ENCODE measurements around the gene FAM3A. TPM values are rescaled to one million over a fixed set of nuclear protein-coding genes. Genes with fewer than 3 reads are reported as not detected.

FAM3A gene
- total and polyA plus RNA-seq, 9 of the 15 experiments (the other 6 are each of a cell fraction or from before 2014, with no cell fraction given) = 0.75 to 70.6 (median 27.0) TPM

DNA sequence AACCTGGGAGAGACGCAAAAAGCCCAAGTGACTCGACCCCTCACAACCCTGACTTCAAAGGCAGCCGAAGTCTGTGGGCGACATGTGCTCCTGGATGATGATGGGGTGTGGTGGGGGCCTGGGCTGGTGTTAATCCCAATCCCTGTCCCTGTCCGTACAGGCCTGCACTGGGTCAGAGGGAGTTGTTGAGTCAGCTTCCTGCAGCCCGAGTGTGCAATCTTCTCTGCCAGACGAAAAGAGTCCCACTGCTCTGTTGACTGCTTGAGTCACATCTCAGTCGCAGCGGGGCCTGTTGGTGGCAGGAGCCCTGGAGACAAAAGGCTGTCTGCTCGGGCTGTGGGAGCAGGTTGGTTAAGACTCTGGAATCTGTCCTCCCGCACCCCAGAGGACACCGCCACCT, 10.3 kb downstream of the FAM3A start:
- Histone ChIP-seq H3K9me1 (ENCODE audit: control insufficient read depth, insufficient read depth, low read length) (no peaks in the 10 kb centered on the region), H3K27ac (ENCODE audit: extremely low read depth, low read depth, low read length) (no peak overlapping the region), H3K4me2 (ENCODE audit: insufficient read depth, low read length) (no peak overlapping the region), H4K20me1 (replicated peaks; ENCODE audit: control insufficient read depth, insufficient read depth, low read length) (no peaks in the 10 kb centered on the region), H3K4me1 (replicated peaks in 1 of 2; ENCODE audit: control insufficient read depth in 2 of 2, insufficient read depth in 2 of 2, low read length in 2 of 2) (peaks cover 3 to 5% of the 10 kb centered on the region in 2 experiments; a peak in 4 of 5 replicates), H2AFZ (ENCODE audit: low read depth, low read length) (no peak overlapping the region), H3K4me3 (no peak overlapping the region), H3K27me3 (ENCODE audit: control insufficient read depth in 2 of 2, insufficient read depth in 2 of 2, low read length in 2 of 2) (no peaks in the 10 kb centered on the region), H3K9ac (ENCODE audit: insufficient read depth in 1 of 2, low read depth in 2 of 2, low read length in 2 of 2) (peak overlapping the region in 1 of 2 experiments; percentile 40; a peak in 1 of 4 replicates), H3K36me3 (ENCODE audit: control insufficient read depth, insufficient read depth, low read length) (peaks cover 50% of the 10 kb centered on the region; the same call in 2 of the 3 replicates), H3K9me3 (replicated peaks; ENCODE audit: control insufficient read depth, insufficient read depth, low read depth, low read length) (no peaks in the 10 kb centered on the region; the same call in 1 of the 2 replicates), H3K79me2 (ENCODE audit: control insufficient read depth, insufficient read depth, low read length) (no peaks in the 10 kb centered on the region)
- no peak for TF ChIP-seq XRCC3 (IDR thresholded peaks at IDR 0.05)
- 0 out of 2 replicates have a peak, but pooled peaks have one; percentile 26 for TF ChIP-seq FOSL1 (tag; conservative IDR thresholded peaks at IDR 0.05)
- no TSS peak for BruUV-seq (replicated peaks)
- 80% methylated on average over 11 of the region's 12 CpGs for WGBS (ENCODE audit: insufficient coverage, low coverage, missing lambda C conversion rate)
- ATAC-seq (no peak), FAIRE-seq (no peak), DNase-seq (ENCODE audit: extremely low read depth in 1 of 4, low spot score in 3 of 4) (no peak)
- ChIA-PET CTCF (ENCODE audit: low intra/inter-chr PET ratio) (no interaction called here), POLR2A (interaction anchor here (1.0 kb wide), 1 partner anchor 9 kb away, joined by 3 read pairs; no protein-coding TSS in a partner anchor)
- in situ Hi-C loops (cut with MboI) (no loop called here), intact Hi-C loops (cut with micrococcal nuclease) (no loop called here)

DNA sequence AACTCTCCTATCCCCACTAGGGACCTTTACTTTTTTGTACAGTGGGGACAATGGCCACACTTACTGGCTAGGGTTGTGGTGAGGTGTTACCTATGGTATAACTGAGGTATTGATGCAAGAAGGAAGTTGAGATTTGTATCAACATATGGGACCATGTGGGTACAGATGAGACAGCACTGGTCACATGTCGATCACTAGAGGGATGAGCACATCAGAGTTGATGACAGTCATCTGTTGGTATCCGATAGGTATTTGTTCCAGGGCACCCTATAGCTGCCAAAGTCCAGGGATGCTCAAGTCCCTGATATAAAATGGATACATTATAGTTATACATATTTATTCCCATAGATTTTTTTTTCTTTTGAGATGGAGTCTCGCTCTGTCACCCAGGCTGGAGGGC, 13.0 kb downstream of the FAM3A start:
- no peaks in the 10 kb centered on the region for H3K9me1 ChIP-seq (ENCODE audit: control insufficient read depth, insufficient read depth, low read length)
- no TSS peak for BruUV-seq (replicated peaks)
- DNase-seq (ENCODE audit: extremely low read depth in 1 of 4, low spot score in 3 of 4) = no peak
- POLR2A ChIA-PET = interaction anchor here (1.8 kb wide), 1 partner anchor 12 kb away, joined by 8 read pairs; the partner anchor contains the start of gene SLC10A3
- FAIRE-seq = no peak
- peaks cover 31% of the 10 kb centered on the region; the same call in 2 of the 3 replicates for H3K36me3 ChIP-seq (ENCODE audit: control insufficient read depth, insufficient read depth, low read length)
- in situ Hi-C loops (cut with MboI) = no loop called here
- no peak; the same call in 2 of the 3 replicates for ATAC-seq
- CTCF ChIA-PET (ENCODE audit: low intra/inter-chr PET ratio) = no interaction called here
- no peak overlapping the region for H3K27ac ChIP-seq (ENCODE audit: extremely low read depth, low read depth, low read length)
- peaks cover 4 to 8% of the 10 kb centered on the region in 2 experiments; a peak in 3 of 5 replicates for H3K4me1 ChIP-seq (replicated peaks in 1 of 2; ENCODE audit: control insufficient read depth in 2 of 2, insufficient read depth in 2 of 2, low read length in 2 of 2)
- no peak overlapping the region for H3K9ac ChIP-seq (ENCODE audit: insufficient read depth in 1 of 2, low read depth in 2 of 2, low read length in 2 of 2)
- no peaks in the 10 kb centered on the region for H3K27me3 ChIP-seq (ENCODE audit: control insufficient read depth in 2 of 2, insufficient read depth in 2 of 2, low read length in 2 of 2)
- H3K79me2 ChIP-seq (ENCODE audit: control insufficient read depth, insufficient read depth, low read length) = no peaks in the 10 kb centered on the region
- 60% methylated on average over 3 of the region's 3 CpGs for WGBS (ENCODE audit: insufficient coverage, low coverage, missing lambda C conversion rate)
- H3K9me3 ChIP-seq (replicated peaks; ENCODE audit: control insufficient read depth, insufficient read depth, low read depth, low read length) = no peaks in the 10 kb centered on the region; the same call in 1 of the 2 replicates
- H3K4me3 ChIP-seq = no peak overlapping the region
- intact Hi-C loops (cut with micrococcal nuclease) = no loop called here
- no peaks in the 10 kb centered on the region for H4K20me1 ChIP-seq (replicated peaks; ENCODE audit: control insufficient read depth, insufficient read depth, low read length)
- TF ChIP-seq, protein P1, sequence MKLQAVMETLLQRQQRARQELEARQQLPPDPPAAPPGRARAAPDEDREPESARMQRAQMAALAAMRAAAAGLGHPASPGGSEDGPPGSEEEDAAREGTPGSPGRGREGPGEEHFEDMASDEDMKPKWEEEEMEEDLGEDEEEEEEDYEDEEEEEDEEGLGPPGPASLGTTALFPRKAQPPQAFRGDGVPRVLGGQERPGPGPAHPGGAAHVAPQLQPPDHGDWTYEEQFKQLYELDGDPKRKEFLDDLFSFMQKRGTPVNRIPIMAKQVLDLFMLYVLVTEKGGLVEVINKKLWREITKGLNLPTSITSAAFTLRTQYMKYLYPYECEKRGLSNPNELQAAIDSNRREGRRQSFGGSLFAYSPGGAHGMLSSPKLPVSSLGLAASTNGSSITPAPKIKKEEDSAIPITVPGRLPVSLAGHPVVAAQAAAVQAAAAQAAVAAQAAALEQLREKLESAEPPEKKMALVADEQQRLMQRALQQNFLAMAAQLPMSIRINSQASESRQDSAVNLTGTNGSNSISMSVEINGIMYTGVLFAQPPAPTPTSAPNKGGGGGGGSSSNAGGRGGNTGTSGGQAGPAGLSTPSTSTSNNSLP (IDR thresholded peaks at IDR 0.05; ENCODE audit: borderline replicate concordance, low read depth, low read length) = no peak
- TF ChIP-seq CCNT2 (IDR thresholded peaks at IDR 0.05; ENCODE audit: borderline replicate concordance, extremely low read depth, insufficient read length, low read depth, low read length) = no peak
- TF ChIP-seq BRCA1 (IDR thresholded peaks at IDR 0.05) = no peak
- no peak for TF ChIP-seq BRCA1 (CRISPR knock-in tag; IDR thresholded peaks at IDR 0.05)
- TF ChIP-seq ZFP30 (CRISPR knock-in tag; IDR thresholded peaks at IDR 0.05; ENCODE audit: borderline replicate concordance) = no peak
- TF ChIP-seq MECOM (CRISPR knock-in tag; IDR thresholded peaks at IDR 0.05) = no peak
- no peak overlapping the region for H2AFZ ChIP-seq (ENCODE audit: low read depth, low read length)
- no peak overlapping the region; the same call in 1 of the 2 replicates for H3K4me2 ChIP-seq (ENCODE audit: insufficient read depth, low read length)
